ENCODE results near the gene CPNE8.

- TF ChIP-seq, protein P1, sequence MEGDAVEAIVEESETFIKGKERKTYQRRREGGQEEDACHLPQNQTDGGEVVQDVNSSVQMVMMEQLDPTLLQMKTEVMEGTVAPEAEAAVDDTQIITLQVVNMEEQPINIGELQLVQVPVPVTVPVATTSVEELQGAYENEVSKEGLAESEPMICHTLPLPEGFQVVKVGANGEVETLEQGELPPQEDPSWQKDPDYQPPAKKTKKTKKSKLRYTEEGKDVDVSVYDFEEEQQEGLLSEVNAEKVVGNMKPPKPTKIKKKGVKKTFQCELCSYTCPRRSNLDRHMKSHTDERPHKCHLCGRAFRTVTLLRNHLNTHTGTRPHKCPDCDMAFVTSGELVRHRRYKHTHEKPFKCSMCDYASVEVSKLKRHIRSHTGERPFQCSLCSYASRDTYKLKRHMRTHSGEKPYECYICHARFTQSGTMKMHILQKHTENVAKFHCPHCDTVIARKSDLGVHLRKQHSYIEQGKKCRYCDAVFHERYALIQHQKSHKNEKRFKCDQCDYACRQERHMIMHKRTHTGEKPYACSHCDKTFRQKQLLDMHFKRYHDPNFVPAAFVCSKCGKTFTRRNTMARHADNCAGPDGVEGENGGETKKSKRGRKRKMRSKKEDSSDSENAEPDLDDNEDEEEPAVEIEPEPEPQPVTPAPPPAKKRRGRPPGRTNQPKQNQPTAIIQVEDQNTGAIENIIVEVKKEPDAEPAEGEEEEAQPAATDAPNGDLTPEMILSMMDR (conservative IDR thresholded peaks at IDR 0.05; ENCODE audit: low read depth, low read length) = no peak
- TF ChIP-seq EZH2phosphoT487 (IDR thresholded peaks at IDR 0.05; ENCODE audit: borderline replicate concordance, low read length) (no peak), EZH2 (IDR thresholded peaks at IDR 0.05; ENCODE audit: low read length, unreplicated experiment) (no peak)
Measured at GRCh38 chr12:38872561-38872960, 32.8 kb downstream of the CPNE8 start.

Data from PC-3 (cell line).